ENCODE data around the gene ITGB3.
"Not testable (repeated sequence)": the region's sequence is repeated elsewhere in the genome, so short reads cannot be mapped to it uniquely, and the experiment has no call there.

Gene ITGB3

GRCh38 chr17:47253541-47254402, at the start of gene ITGB3:
Gene ITGB3, plus strand, starts transcription at chr17:47253827. Its CDS starts 35 bp downstream, at chr17:47253862.
- peak; percentile 10 for DNase-seq

GRCh38 chr17:47203984-47204721, 49.5 kb upstream of the ITGB3 start:
- DNase-seq = no peak

GRCh38 chr17:47204722-47205418, 48.8 kb upstream of the ITGB3 start:
- no peak for DNase-seq

GRCh38 chr17:47205419-47205963, 48.1 kb upstream of the ITGB3 start:
- no peak for DNase-seq

- no peak for DNase-seq
Measured at GRCh38 chr17:47207143-47208067, 46.2 kb upstream of the ITGB3 start.

GRCh38 chr17:47208744-47209488, 44.7 kb upstream of the ITGB3 start, which contains the start of gene MYL4:
Gene MYL4, plus strand, starts transcription at chr17:47209348. Its CDS starts 75 bp downstream, at chr17:47209423.
- DNase-seq = no peak

GRCh38 chr17:47209499-47209898, 44.1 kb upstream of the ITGB3 start:
- no peak for DNase-seq

- no peak for DNase-seq
Measured at GRCh38 chr17:47210105-47210504, 43.5 kb upstream of the ITGB3 start.

- no peak for DNase-seq
Measured at GRCh38 chr17:47210779-47211178, 42.8 kb upstream of the ITGB3 start.

- DNase-seq = no peak
Measured at GRCh38 chr17:47212458-47212857, 41.2 kb upstream of the ITGB3 start.

GRCh38 chr17:47213540-47213939, 40.1 kb upstream of the ITGB3 start:
- no peak for DNase-seq

GRCh38 chr17:47214931-47215330, 38.7 kb upstream of the ITGB3 start:
- DNase-seq = no peak

- DNase-seq = not testable (repeated sequence)
Measured at GRCh38 chr17:47216821-47217220, 36.8 kb upstream of the ITGB3 start.

- not testable (repeated sequence) for DNase-seq
Measured at GRCh38 chr17:47217279-47217678, 36.3 kb upstream of the ITGB3 start.

- DNase-seq = no peak
Measured at GRCh38 chr17:47218896-47219430, 34.7 kb upstream of the ITGB3 start.

GRCh38 chr17:47219621-47220475, 33.8 kb upstream of the ITGB3 start:
- no peak for DNase-seq

GRCh38 chr17:47220531-47220999, 33.1 kb upstream of the ITGB3 start:
- DNase-seq = peak; percentile 2

- DNase-seq = no peak
Measured at GRCh38 chr17:47221154-47221553, 32.5 kb upstream of the ITGB3 start.

- no peak for DNase-seq
Measured at GRCh38 chr17:47222047-47222446, 31.6 kb upstream of the ITGB3 start.

GRCh38 chr17:47223007-47223406, 30.6 kb upstream of the ITGB3 start:
- no peak for DNase-seq
